GM12878 (cell line): ENCODE results near the gene NPAS1. TPM values are rescaled to one million over a fixed set of nuclear protein-coding genes. Genes with fewer than 3 reads are reported as not detected.

Source experiments
- ATAC-seq: fragments of 200-7000 bp; cut with Tn5 transposase; 3 replicates; pipeline ENCODE4 v1.9.1; 2020; ENCODE audit warnings: mild to moderate bottlenecking, moderate library complexity
- BruUV-seq: library from RNA; stranded (reverse); fragments of 400-500 nt; replicated peaks from 2 replicates; lab custom pipeline; 2021; lab: Mats Ljungman, UMichigan
- CTCF ChIA-PET: fragments of 300-600 bp; sonication (Branson Sonifier 250); formaldehyde crosslinking; extraction: SDS; loops from one replicate; lab custom pipeline; 2021; ENCODE audit warnings: inconsistent platforms; lab: Yijun Ruan, JAX
- POLR2A ChIA-PET: fragments of 350-600 bp; formaldehyde crosslinking; extraction: SDS; loops from one replicate; lab custom pipeline; 2021; ENCODE audit warnings: inconsistent platforms; lab: Charles Lee
- RAD21 ChIA-PET: fragments of 300-600 bp; sonication (Branson Sonifier 250); formaldehyde crosslinking; loops from one replicate; lab custom pipeline; 2023; ENCODE audit warnings: antibody characterized with exemption; ENCODE audit not compliant: unreplicated experiment; lab: Charles Lee
- SMC1A ChIA-PET: fragments of 300-600 bp; sonication (Branson Sonifier 250); formaldehyde crosslinking; loops from one replicate; lab custom pipeline; 2023; ENCODE audit not compliant: unreplicated experiment, uncharacterized antibody; lab: Charles Lee
- DNase-seq: peaks from one replicate; pipeline ENCODE4 v3.0.0-alpha.2; 2011; ENCODE audit warnings: low read depth, low spot score
- FAIRE-seq: peaks from 3 replicates; lab custom pipeline; 2011; peaks lifted over from hg19 to GRCh38; lab: Jason Lieb, UNC
- H2AFZ ChIP-seq: 2 replicates; pipeline ENCODE4 v1.6.0; 2011; ENCODE audit warnings: low read depth, low read length, control low read depth; ENCODE audit not compliant: control insufficient read depth
- H3K27ac ChIP-seq: 2 replicates; pipeline ENCODE4 v1.5.1; 2011; ENCODE audit warnings: control low read depth; ENCODE audit not compliant: control insufficient read depth, insufficient read depth
- H3K27me3 ChIP-seq, 2 experiments: replicated peaks in 1 of 2; 2 replicates each; pipeline versions ENCODE4 v1.6.0 to v1.6.1; 2011; ENCODE audit warnings: low read length in 1 of 2; ENCODE audit not compliant: control insufficient read depth in 2 of 2, insufficient read depth in 2 of 2
- H3K36me3 ChIP-seq, 2 experiments: 2 replicates each; pipeline ENCODE4 v1.5.1; 2011; ENCODE audit warnings: low read length in 1 of 2; ENCODE audit not compliant: control insufficient read depth in 2 of 2, insufficient read depth in 2 of 2
- H3K4me1 ChIP-seq: 2 replicates; pipeline ENCODE4 v1.6.1; 2011; ENCODE audit warnings: mild to moderate bottlenecking, low read length, moderate library complexity, mixed read lengths; ENCODE audit not compliant: control insufficient read depth, insufficient read depth
- H3K4me2 ChIP-seq: 2 replicates; pipeline ENCODE4 v1.6.0; 2011; ENCODE audit warnings: control low read depth; ENCODE audit not compliant: control insufficient read depth, insufficient read depth
- H3K4me3 ChIP-seq: fragments of 200-600 bp; sonication (generic); 2 replicates; pipeline ENCODE4 v1.5.1; 2016
- H3K79me2 ChIP-seq: 2 replicates; pipeline ENCODE4 v1.6.0; 2011; ENCODE audit warnings: low read length; ENCODE audit not compliant: control insufficient read depth, insufficient read depth
- H3K9ac ChIP-seq: 2 replicates; pipeline ENCODE4 v1.8.0; 2011; ENCODE audit warnings: low read length, control low read depth, mixed read lengths; ENCODE audit not compliant: control insufficient read depth, insufficient read depth
- H3K9me3 ChIP-seq: replicated peaks from 3 replicates; pipeline ENCODE4 v1.5.1; 2011; ENCODE audit warnings: mild to moderate bottlenecking, low read length; ENCODE audit not compliant: control insufficient read depth, insufficient read depth
- H4K20me1 ChIP-seq: 2 replicates; pipeline ENCODE4 v1.6.0; 2011; ENCODE audit not compliant: control insufficient read depth, insufficient read depth
- ASH2L ChIP-seq: fragments of 300-600, 200-600 bp; sonication (generic); IDR thresholded peaks from 2 replicates; pipeline ENCODE4 v1.6.1; 2017; ENCODE audit warnings: low read depth, mild to moderate bottlenecking, borderline replicate concordance
- BCL11A ChIP-seq: IDR thresholded peaks from 2 replicates; pipeline ENCODE4 v1.6.1; 2011; ENCODE audit warnings: low read depth, low read length
- HDGF ChIP-seq: fragments of 450-650 bp; IDR thresholded peaks from 2 replicates; pipeline ENCODE4 v1.6.1; 2016; ENCODE audit warnings: antibody characterized with exemption
- IRF5 ChIP-seq: fragments of 450-650 bp; IDR thresholded peaks from 2 replicates; pipeline ENCODE4 v1.6.1; 2017; ENCODE audit warnings: borderline replicate concordance
- MEF2A ChIP-seq: IDR thresholded peaks from 2 replicates; pipeline ENCODE4 v1.6.1; 2011; ENCODE audit warnings: low read depth, mild to moderate bottlenecking, low read length, moderate library complexity; ENCODE audit not compliant: insufficient read depth
- MYB ChIP-seq: fragments of 150-350 bp; IDR thresholded peaks from 2 replicates; pipeline ENCODE4 v1.6.1; 2014; ENCODE audit warnings: mild to moderate bottlenecking, low read depth, low read length, borderline replicate concordance
- NKRF ChIP-seq: fragments of 450-650 bp; conservative IDR thresholded peaks from 2 replicates; pipeline ENCODE4 v1.6.1; 2017; ENCODE audit warnings: mild to moderate bottlenecking, moderate library complexity
- RB1 ChIP-seq: fragments of 450-650 bp; formaldehyde crosslinking; IDR thresholded peaks from 2 replicates; pipeline ENCODE4 v1.6.1; 2017; ENCODE audit warnings: mild to moderate bottlenecking, borderline replicate concordance
- RBBP5 ChIP-seq: fragments of 200-600 bp; sonication (generic); conservative IDR thresholded peaks from 2 replicates; pipeline ENCODE4 v1.6.1; 2016
- SIX5 ChIP-seq: IDR thresholded peaks from 2 replicates; pipeline ENCODE4 v1.6.1; 2011; ENCODE audit warnings: mild to moderate bottlenecking, low read depth, low read length, moderate library complexity; ENCODE audit not compliant: severe bottlenecking
- SMAD1 ChIP-seq: fragments of 450-650 bp; IDR thresholded peaks from 2 replicates; pipeline ENCODE4 v1.6.1; 2018; ENCODE audit warnings: mild to moderate bottlenecking, low read depth; ENCODE audit not compliant: partially characterized antibody
- TBL1XR1 ChIP-seq: IDR thresholded peaks from 2 replicates; pipeline ENCODE4 v1.6.1; 2012; ENCODE audit warnings: low read depth, low read length, improper control_type of control experiment
- ZNF384 ChIP-seq: IDR thresholded peaks from 2 replicates; pipeline ENCODE4 v1.6.1; 2012; ENCODE audit warnings: low read depth, mild to moderate bottlenecking, low read length, improper control_type of control experiment, borderline replicate concordance
- WGBS: methylation state at CpG from one replicate; pipeline ENCODE4 v1.1.6; 2016; ENCODE audit warnings: low lambda C conversion rate; ENCODE audit not compliant: insufficient replicate concordance, insufficient coverage; ENCODE audit errors: missing lambda C conversion rate; 5-methylcytosine and 5-hydroxymethylcytosine counted together
- in situ Hi-C: fragments of 300-500 bp; cut with MboI; formaldehyde crosslinking; loops from 9 replicates; pipeline ENCODE4 v1.14.3; 2018; ENCODE audit warnings: mixed read lengths
- intact Hi-C: fragments of 100-400 bp; cut with micrococcal nuclease; formaldehyde crosslinking; loops from one replicate; pipeline ENCODE4 v1.14.2; 2022; ENCODE audit not compliant: unreplicated experiment
- polyA plus RNA-seq, 11 experiments: library from polyadenylated mRNA; depleted of rRNA in 4 of 11; unstranded in 6 of 11; stranded (reverse) in 5 of 11; fragments of >200 nt; fragmentation: Nextera tagmentation in 4 of 11; fragmentation: Illumina TruSeq in 1 of 11; extraction: Ambion mirVana in 4 of 11; extraction: Trizol in 1 of 11; gene quantifications; 1 replicate in 1 of 11; 2 replicates in 10 of 11; pipeline versions ENCODE4 v1.2.1 to v1.2.3, GENCODE V29; 2011 to 2016; ENCODE audit warnings: inconsistent platforms in 2 of 11, missing spikeins in 2 of 11, low read depth in 1 of 11
- total RNA-seq, 4 experiments: library from RNA; depleted of rRNA in 3 of 4; stranded (reverse); fragments of >200 nt in 3 of 4; fragmentation: Illumina TruSeq in 1 of 4; extraction: Trizol in 1 of 4; gene quantifications; 2 replicates each; pipeline versions ENCODE4 v1.2.1 to v1.2.3, GENCODE V29; 2013 to 2021

The NPAS1 gene
- total and polyA plus RNA-seq, 10 of the 15 experiments (the other 5 are each of a cell fraction or from before 2014, with no cell fraction given): 0.14 to 0.72 (median 0.28) TPM; not detected in 3

GRCh38 chr19:47056411-47056810, 36.8 kb downstream of the NPAS1 start:
- DNase-seq: no peak
- no peak for ATAC-seq
- ChIA-PET POLR2A (interaction anchor here (0.6 kb wide), 1 partner anchor 83 kb away, joined by 6 read pairs; no protein-coding TSS in a partner anchor), CTCF (interaction anchor here (0.6 to 0.9 kb wide), 2 partner anchors 43 to 82 kb away, joined by 3 to 5 read pairs; no protein-coding TSS in a partner anchor), RAD21 (no interaction called here), SMC1A (no interaction called here)
- intact Hi-C loops: no loop called here
- no peaks in the 10 kb centered on the region for H3K36me3 ChIP-seq
- TF ChIP-seq RBBP5: no peak
- no peak for TF ChIP-seq SMAD1
- TF ChIP-seq NKRF: no peak
- TF ChIP-seq MYB: no peak
- no peak for TF ChIP-seq ASH2L
- TF ChIP-seq ZNF384: no peak
- no peak for TF ChIP-seq RB1
- no peak for TF ChIP-seq TBL1XR1
- no peak for TF ChIP-seq HDGF
- no peak for TF ChIP-seq MEF2A
- no peak for TF ChIP-seq BCL11A
- no peak for TF ChIP-seq IRF5
- TF ChIP-seq SIX5: no peak
- no peak overlapping the region for H3K4me3 ChIP-seq
- no peaks in the 10 kb centered on the region for H3K9me3 ChIP-seq
- in situ Hi-C loops: no loop called here
- H3K27me3 ChIP-seq: no peaks in the 10 kb centered on the region
- H3K27ac ChIP-seq: no peak overlapping the region
- no peak overlapping the region for H3K4me2 ChIP-seq
- no peak for FAIRE-seq
- H4K20me1 ChIP-seq: no peaks in the 10 kb centered on the region
- H2AFZ ChIP-seq: no peak overlapping the region
- no TSS peak for BruUV-seq
- no peak overlapping the region for H3K9ac ChIP-seq
- 25% methylated on average over 5 of the region's 5 CpGs for WGBS
- H3K4me1 ChIP-seq: no peaks in the 10 kb centered on the region
- no peaks in the 10 kb centered on the region for H3K79me2 ChIP-seq
